ENCODE results near the gene TREML2. TPM values are rescaled to one million over a fixed set of nuclear protein-coding genes. Genes with fewer than 3 reads are reported as not detected.
A peak's percentile ranks its signal among the peaks of the same experiment; 100 is the strongest.
"Not testable (repeated sequence)": the region's sequence is repeated elsewhere in the genome, so short reads cannot be mapped to it uniquely, and the experiment has no call there.

TREML2 gene
- total RNA-seq, 1 experiment from 2014 or later = not detected

DNA sequence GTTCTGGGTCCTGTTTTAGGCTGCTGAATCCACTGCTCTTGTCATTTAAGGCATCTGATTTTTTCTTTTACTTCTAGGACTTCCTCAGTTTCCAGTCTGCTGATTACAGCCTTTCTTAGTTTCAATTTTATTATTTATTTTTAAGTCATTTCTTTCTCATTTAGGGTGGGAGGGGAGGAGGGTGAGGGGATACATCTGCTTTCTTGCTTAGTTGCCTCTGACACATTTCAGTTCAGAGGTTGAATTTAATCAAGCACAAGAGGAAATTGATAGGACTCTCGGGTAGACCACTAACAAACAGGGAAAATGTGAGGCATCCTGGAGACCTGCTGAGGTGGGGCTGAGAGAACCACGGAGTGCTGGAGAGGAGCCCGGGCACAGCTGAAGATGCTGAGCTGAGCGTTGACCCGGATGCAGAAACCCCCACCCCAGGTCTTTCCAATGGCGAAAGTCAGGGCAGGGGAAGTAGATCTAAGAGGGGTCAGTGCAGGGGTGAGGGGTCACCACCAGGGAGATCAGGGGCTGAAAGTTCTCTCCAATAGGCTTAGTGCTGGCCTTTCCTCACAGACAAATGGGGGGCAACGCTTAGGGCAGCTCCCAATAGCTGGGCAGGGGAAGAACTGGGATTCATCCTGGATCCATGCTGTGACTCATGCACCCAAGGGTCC is 7.6 kb upstream of the TREML2 start:
- DNase-seq (ENCODE audit: low spot score) = no peak

DNA sequence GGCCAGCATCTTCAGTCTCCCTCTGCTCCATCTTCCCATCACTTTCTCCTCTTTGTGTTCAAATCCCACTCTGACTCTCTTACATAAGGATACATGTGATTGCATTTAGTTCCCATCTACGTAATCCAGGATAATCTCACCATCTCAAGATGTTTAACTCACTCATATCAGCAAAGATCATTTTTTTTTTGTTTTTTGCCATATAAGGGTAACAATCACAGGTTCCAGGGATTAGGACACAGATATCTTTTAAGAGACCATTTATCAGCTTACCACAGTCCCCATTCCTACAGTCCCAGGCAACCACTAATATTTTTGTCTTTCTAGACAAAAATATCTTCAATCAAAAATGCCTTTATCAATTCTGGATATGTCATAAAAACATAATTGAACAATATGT is 3.2 kb upstream of the TREML2 start:
- no peak for DNase-seq (ENCODE audit: low spot score)

DNA sequence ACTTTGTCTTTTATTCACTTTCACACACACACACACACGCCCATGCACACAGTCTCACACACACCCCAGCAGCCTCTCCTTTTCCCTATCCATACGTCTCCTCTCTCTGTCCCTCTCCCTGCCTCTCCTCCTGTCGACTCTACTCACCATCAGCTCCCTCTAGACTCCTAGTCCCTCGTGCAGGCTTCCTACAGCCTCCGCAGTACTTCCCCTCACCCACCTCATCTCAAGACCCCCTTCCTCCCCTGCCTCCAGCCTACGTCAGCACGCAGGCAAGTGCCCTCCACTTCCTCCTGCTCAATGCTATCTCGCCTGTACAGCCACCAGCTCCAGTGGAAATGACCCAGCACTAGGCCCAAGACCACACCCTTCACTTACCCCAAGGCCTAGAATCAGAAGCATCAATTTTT is 820 bp upstream of the TREML2 start:
- no peak for DNase-seq (ENCODE audit: low spot score)

DNA sequence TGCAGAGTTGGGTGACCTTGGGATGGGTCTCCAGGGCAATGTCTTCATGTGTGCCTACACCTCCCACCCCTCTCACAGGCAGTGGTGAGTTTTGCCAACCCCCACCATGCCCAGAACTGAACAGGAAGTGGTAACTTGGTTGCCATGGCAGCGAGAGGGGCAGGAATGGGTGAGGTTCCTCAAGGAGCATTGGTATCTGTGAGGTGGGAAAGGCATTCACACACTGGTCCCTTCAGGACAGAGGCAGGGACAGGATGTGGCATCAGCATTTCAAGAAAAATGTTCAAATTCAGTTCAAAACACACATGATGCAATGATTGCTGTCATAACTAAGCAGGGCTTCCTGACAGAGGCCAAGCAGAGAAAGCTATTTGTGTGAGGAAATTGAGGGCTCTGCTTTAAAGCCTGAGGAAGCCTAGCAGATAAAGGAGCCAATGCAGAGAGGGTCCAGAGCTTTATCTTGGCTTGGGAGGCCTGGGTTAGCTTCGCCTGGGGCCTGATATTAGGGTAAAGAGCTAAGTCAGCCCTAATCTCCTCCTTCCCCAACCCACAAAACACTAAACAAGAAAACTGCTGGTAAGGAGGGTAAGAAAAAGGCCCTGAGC is 551 bp downstream of the TREML2 start:
- peak; percentile 46 for DNase-seq (ENCODE audit: low spot score)

DNA sequence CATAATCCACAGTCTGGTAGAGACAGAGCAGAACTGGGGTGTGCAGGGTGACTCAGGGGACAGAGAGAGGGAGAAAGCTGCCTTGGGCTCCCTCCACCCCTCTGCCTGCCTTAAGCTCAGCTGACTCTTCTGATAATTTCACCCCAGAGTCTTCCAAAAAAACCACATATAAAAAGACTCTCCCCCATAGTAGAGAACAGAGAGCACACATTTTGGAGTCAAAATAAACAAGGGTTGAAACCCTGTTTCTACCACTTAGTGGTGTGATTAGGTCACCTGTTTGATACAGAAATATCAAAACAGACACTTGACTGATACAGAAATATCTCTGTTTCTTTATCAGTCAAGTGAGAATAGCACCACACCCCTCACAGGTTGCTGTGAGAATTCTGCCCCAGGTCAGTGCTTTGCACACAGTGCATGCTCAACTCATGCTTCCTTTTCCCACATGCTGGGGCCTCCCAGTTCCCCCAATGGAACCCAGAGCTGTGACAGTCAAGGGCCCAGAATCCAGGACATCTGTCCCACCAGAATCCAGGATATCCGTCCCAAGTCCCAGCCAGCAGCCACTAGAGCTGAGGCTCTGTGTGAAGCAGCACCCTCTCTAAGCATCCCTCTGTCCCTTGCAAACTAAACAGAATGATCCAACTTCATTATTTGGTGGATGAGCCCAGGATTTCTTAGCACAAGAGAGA is 1.2 kb downstream of the TREML2 start:
- DNase-seq (ENCODE audit: low spot score) = no peak

DNA sequence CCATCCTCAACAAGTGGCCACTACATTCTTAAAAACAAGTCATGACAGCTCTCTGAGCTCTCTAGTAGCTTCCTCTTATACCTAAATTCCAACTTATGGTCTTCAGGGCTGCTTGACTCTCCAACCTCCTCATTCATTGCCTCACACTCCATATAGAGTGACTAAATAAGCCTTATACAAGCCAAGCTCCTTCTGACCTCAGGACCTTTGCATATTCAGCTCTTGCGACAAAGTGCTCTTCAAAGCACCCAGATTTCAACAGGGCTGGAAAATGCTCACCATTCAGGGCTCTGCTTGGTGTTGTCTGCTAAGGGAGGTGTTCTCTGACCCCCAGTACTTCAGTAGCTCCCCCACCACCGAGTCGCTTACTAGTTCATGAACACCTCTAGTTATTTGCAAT is 3.7 kb downstream of the TREML2 start:
- DNase-seq (ENCODE audit: low spot score) = no peak

DNA sequence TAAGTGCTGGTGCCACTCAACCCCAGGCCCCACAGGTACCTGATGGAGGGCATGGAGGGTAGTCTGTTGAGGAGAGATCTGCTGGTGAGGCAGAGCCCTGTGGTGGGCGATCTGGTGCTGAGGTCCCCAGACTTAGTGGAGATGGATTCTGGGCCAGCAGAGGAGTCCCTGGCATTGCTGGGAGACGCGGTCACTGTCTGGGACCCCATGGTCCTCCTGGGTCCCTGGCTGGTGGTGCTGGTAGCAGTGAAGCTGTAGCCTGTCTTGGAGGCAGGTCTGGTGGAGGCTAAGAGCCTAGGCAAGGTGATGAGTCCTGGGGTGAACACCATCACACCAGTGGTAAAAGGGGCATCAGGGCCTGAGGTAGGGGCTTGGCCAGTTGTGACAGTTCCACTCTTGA is 6.6 kb downstream of the TREML2 start:
- DNase-seq (ENCODE audit: low spot score) = no peak

DNA sequence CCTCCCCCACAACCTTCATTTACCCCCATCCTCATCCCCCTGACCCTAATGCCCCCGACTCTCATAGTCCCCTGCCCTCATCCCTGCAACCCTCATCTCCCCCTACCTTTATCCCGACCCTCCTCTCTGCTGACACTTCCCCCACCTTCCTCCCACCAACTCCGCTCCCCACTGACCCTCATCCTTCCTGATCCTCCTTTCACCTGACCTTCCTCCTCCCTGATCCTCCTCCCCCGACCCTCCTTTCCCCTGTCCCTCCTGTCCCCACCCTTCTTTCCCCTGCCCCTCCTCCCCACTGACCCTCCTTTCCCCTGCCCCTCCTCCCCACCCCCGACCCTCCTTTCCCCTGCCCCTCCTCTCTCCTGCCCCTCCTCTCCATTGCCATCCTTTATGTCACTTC is 7.1 kb downstream of the TREML2 start:
- DNase-seq (ENCODE audit: low spot score) = no peak

DNA sequence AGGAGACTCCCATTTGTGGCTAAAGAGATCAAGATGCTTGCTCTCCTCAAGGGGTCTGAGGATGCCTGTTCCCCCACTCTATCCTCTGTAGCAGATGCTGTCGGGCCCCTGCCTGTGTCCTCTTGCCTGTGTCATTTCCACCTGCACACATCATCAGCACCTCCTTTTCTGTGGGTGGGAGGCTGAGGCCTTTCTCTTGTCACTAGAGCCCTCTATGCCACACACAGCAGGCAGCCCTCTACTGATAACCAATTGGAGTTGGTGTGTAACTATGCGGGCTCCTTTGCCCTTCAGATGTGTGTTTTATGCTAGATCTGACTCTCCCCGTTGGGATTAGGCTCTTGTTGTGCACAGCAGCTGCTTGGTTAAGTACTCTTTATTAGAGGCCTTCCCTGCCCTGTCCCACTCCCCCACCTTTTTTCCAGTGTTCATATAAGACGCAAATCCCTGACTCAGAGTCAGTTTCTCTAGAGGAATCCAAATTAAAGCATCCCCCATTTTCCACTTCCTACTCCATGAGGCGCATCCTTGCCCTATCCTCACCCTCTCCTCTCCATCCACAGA is 7.7 kb downstream of the TREML2 start:
- no peak for DNase-seq (ENCODE audit: low spot score)

DNA sequence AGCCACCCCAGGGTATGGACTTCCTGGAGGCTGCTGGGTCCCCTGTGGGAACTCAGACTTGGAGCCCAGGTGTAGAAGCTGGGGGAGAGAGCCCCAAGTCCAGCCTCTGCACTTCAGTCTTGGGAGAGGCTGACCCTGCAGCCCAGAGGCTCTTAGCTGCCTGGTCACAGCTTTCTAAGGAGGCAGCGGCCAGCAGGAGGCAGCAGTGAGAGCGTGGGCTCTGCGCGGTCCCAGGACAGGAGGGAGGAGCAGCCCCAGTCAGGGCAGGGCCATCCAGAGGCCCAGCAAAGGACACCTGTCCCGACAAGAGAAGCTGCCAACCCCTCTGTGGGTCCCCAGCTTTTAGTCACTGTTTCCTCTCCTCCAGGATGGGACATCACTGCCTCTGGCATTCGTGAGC is 9.4 kb downstream of the TREML2 start:
- no peak for DNase-seq (ENCODE audit: low spot score)

DNA sequence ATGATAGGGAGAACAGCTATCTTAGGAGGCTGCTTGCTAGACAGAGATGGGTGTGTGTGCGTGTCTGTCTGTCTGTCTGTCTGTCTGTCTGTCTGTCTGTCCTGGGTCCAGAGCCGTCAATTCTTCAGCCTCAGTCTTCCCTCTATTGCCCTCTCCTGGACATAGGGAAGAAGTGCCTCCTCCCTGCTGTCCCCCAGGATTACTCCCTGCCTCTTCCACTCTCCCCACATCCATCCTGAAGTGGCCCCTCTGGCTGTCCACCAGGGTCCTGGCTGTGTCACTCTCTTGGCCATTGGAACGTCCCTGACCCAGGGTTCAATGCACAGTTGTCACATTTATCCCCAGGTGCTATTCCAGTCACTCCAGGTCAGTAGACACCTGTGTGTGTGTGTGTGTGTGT is 10.2 kb downstream of the TREML2 start:
- no peak for DNase-seq (ENCODE audit: low spot score)

DNA sequence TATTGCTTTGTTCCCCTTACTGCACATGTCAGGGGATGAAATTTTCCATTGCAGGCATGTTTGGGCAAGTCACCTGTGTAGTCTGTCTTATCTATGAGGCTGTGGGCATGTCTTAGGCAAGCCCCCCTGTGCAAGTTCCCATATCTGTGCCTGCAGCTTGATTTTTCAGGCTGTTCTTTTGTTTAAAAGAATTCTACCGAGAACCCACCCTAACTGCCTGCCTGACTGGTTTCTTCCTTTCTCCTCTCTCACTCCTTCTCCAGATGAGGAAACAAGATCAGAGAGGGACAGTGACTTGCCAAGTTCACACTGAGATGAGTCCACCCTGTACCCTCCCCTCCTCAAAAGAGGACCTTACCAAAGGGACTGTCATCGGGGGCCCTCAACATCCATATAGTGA is 11.0 kb downstream of the TREML2 start:
- DNase-seq (ENCODE audit: low spot score) = no peak

DNA sequence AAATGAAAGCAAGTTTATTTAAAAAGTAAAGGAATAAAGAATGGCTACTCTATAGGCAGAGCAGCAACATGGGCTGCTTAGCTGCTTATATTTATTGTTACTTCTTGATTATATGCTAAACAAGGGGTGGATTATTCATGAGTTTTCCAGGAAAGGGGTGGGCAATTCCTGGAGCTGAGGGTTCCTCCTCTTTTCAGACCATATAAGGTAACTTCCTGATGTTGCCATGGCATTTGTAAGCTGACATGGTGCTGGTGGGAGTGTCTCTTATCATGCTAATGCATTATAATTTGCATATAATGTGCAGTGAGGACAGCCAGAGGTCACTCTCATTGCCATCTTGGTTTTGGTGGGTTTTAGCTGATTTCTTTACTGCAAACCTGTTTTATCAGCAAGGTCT is 11.9 kb downstream of the TREML2 start:
- DNase-seq (ENCODE audit: low spot score) = not testable (repeated sequence)

DNA sequence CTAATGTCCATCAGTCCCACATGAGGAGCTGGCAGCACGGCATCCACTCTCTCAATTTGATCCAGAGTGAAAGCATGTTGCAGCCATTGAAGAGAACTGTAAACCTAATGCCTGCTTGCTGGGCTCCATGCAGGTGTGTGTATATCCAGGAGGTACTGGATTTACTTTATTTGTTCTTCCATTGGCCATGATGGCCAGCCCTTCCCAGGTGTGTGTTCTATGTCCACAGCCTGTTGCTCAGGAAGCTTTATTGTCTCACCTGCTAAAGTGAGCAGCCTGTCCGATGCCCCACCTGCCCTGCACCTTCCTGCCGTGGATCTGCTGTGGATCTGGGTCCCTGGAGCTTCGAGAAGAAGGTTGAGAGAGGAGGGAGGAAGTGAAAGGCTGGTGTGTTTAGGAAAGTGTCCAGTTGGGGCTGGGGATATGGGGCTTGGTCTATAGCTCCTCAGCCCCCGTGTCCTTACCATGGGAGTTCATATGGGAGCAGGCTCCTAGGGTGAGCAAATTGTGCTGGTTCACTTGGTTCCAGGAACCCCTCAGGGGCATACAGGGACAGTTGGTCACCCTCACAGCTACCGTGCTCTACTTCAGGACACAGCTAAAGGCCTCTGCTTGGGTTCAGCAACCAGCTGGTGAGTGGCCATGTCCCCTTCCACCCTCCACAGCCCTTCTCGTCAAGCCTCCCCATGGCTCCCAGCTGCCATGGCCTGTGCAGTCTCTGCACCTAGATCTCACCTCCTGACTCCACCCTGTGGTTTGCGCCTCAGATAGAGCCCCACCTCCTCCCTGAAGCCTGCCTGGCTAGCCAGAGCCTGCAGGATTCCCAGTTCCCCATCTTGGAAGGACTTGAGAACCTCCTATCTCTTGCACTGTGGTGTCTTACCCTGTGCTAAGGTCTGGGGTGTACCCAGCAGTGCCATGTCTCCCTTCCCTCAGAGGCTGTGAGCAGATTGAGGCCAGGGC is 12.7 kb downstream of the TREML2 start:
- DNase-seq (ENCODE audit: low spot score) = no peak

DNA sequence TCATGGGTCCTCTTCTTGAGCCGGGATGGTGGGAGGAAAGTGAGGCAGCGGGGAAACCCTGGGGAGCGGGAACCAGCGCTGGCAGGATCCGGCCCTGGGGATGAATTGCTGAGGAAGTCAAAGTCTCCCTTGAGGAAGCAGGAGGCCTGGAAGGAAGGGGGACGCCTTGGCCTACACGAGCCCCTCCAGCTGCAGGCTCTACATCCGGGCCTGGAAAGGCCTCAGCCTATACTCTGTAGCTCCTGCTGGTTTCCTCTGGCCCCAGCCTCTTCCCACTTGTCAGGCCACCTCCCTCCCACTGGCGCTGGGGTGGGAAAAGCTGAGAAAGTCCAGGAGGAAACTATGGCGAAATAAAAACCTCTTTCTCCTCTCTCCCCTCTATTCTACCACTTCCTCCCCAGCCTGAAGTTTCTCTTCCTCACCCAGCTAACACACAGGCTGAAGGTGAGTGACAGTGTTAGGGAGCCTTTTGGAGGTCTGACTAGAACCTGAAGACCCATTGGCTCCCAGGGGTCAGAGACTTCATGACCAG is 14.9 kb downstream of the TREML2 start:
- DNase-seq (ENCODE audit: low spot score) = no peak

DNA sequence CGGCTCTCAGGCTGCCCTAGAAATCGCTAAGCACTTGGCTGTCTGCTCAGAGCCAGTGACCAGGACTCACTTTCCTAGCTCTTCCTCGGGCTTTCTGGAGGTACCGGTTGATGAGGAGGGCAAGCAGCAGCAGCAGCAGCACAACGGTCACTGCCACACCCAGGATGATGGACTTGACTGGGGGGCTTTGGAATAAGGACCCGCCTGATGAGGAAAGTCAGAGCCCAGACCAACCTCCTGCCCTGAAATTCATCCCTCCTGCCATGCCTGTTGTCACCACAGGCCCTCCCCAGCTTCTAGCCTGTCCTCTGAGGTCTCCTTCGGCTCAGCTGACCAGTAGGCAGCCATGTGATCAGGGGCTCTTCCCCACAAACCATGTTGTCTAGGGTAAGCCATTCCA is 16.2 kb downstream of the TREML2 start:
- no peak for DNase-seq (ENCODE audit: low spot score)

DNA sequence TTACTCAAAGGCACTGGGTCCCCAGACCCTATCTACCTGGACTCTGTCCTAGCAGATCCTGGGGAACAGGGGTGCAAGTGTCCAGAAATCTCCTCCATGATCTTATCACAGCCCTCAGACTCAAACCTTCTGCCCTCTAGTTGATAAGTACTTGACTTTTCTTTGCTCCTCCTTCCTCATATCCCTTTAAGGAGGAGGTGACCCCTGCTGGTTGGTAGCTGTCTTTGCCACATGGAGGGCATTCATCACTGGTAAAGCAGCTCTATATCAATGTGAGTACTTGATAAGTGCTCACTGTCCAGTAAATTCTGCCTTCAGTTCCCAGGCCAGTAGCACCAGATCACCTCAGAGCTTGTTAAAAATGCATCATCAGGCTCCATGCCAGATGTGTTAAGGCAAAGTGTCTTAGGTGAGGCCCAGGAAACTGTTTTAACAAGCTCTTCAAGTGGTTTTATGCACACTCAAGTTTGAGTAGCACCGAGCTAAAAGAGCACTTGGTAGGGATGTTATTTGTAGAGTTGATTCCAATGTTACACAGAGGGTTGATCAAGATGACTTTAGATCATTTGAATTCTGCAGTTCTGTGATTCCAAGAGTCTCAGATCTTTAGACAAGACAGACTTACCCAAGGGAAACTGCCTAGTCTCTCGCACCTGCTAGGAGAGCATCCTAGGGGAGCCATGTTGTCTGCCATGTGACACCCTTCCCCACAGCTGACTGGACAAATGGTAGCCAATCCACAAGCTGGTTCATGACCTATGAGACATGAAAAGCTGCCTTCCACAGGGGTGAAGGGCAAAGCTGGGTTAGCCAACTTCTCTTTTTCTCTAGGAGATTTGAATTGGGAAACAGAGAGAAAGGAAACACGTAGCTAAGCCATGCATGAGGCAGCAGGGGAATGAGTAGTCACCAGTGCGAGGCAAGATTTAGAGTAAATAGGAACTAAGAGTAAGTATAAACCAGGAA is 18.6 kb downstream of the TREML2 start:
- DNase-seq (ENCODE audit: low spot score) = peak; percentile 36

DNA sequence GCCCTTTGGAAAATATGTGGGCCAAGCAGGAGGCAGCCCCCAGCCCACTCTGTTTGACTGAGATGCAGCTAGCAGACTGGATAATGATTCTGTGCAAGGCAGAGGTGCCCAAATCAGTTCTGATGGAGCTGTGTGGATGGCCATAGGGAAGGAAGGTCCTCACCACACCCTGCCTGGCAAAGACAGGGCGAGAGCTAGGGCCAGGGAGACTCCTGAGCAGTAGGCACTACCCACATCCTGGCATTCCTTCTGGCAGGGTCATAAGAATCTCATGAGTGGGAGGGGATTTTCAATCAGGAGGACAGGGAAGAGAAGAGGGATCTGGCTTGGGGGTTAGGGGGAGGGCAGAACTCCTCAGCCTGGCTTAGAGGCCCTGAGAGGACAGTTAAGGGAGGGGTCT is 19.4 kb downstream of the TREML2 start:
- DNase-seq (ENCODE audit: low spot score) = no peak

DNA sequence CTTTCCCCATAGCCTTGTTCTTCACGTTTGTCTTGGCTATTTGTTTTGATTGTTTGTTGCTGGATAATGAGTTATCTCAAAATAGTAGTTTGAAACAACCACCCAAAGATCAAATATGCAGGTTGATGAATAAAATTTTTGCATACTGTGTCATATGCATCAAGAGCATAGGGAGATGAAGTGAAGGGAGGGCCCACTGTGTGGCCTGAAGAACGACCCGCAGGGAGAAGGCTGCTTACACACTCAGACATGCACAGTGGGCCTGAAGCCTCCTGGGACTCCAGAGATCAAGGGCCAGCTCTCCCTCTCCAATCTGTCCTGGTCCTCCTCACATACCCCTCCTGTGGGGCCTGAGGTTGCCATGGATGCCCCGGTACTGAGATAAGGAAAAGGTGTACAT is 21.8 kb downstream of the TREML2 start:
- DNase-seq (ENCODE audit: low spot score) = no peak

DNA sequence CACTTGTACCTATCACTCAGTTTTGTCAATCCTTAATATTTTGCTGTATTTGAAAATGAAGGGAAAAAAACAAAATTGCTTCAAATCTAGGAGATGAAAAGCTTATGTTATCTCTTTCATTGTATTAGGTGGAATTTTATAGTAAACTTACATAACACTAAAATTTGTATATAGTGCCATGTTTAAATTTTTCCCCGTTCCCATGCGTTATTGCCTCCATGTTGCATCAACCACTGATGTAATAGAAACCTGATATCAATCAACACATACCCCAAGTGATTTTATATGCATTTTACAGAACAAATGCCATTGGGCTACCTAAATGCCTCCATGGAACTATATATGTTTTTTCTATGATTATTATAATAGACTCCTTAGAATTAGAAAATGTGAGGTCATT is 23.3 kb downstream of the TREML2 start:
- DNase-seq (ENCODE audit: low spot score) = no peak

Data from A172 (cell line).